WTC11 (cell line): ENCODE data around the gene SH3D19. TPM values are rescaled to one million over a fixed set of nuclear protein-coding genes. Genes with fewer than 3 reads are reported as not detected.

ENCODE experiments used
- ATAC-seq: fragments of 200-7000 bp; cut with Tn5 transposase; 2 replicates; pipeline ENCODE4 v1.10.0; 2021; ENCODE audit warnings: mild to moderate bottlenecking, moderate library complexity
- CTCF ChIA-PET: fragments of 300-600 bp; sonication (Branson Sonifier 250); formaldehyde crosslinking; loops from one replicate; lab custom pipeline; 2021; ENCODE audit warnings: antibody characterized with exemption; lab: Charles Lee
- POLR2A ChIA-PET: fragments of 350-600 bp; sonication (Branson Sonifier 250); formaldehyde crosslinking; loops from one replicate; lab custom pipeline; 2021; ENCODE audit warnings: antibody characterized with exemption; lab: Charles Lee
- DNase-seq: peaks from one replicate; pipeline ENCODE4 v3.0.0; 2021; ENCODE audit warnings: low spot score
- H3K27ac Mint-ChIP-seq: 2 replicates; pipeline ENCODE4 v1.8.0; 2021; ENCODE audit warnings: mixed read lengths
- H3K27me3 Mint-ChIP-seq: 2 replicates; pipeline ENCODE4 v1.8.0; 2021; ENCODE audit warnings: low read depth, mild to moderate bottlenecking, moderate library complexity, mixed read lengths
- H3K36me3 Mint-ChIP-seq: 2 replicates; pipeline ENCODE4 v1.8.0; 2021; ENCODE audit warnings: mixed read lengths
- H3K4me1 Mint-ChIP-seq: 2 replicates; pipeline ENCODE4 v1.8.0; 2022; ENCODE audit warnings: mixed read lengths
- H3K4me3 Mint-ChIP-seq: 2 replicates; pipeline ENCODE4 v1.8.0; 2021; ENCODE audit warnings: mild to moderate bottlenecking, moderate library complexity, mixed read lengths
- H3K9me3 Mint-ChIP-seq: 2 replicates; pipeline ENCODE4 v1.8.0; 2021; ENCODE audit warnings: mixed read lengths
- ARID4B ChIP-seq: sonication (generic); formaldehyde crosslinking; IDR thresholded peaks from 2 replicates; pipeline ENCODE4 v1.8.0; 2023; ENCODE audit warnings: missing genetic modification reagents, mild to moderate bottlenecking, borderline replicate concordance
- CREB1 ChIP-seq: sonication (generic); formaldehyde crosslinking; IDR thresholded peaks from 2 replicates; pipeline ENCODE4 v1.8.0; 2023; ENCODE audit warnings: mild to moderate bottlenecking, missing genetic modification reagents
- E2F4 ChIP-seq: sonication (generic); formaldehyde crosslinking; IDR thresholded peaks from 2 replicates; pipeline ENCODE4 v1.8.1; 2022; ENCODE audit warnings: low read depth, mild to moderate bottlenecking, moderate library complexity, missing genetic modification reagents, borderline replicate concordance
- GTF2I ChIP-seq: fragments of 250-450 bp; sonication (Bioruptor Pico); conservative IDR thresholded peaks from 2 replicates; pipeline ENCODE4 v1.4.0; 2021; ENCODE audit warnings: mild to moderate bottlenecking
- JUN ChIP-seq: sonication (generic); formaldehyde crosslinking; IDR thresholded peaks from 2 replicates; pipeline ENCODE4 v1.8.0; 2023; ENCODE audit warnings: mild to moderate bottlenecking, missing genetic modification reagents
- MYBL2 ChIP-seq: sonication (generic); formaldehyde crosslinking; IDR thresholded peaks from 2 replicates; pipeline ENCODE4 v1.8.1; 2023; ENCODE audit warnings: mild to moderate bottlenecking, moderate library complexity, missing genetic modification reagents
- NR1H2 ChIP-seq: sonication (generic); formaldehyde crosslinking; IDR thresholded peaks from 2 replicates; pipeline ENCODE4 v1.9.0; 2021; ENCODE audit warnings: mild to moderate bottlenecking, moderate library complexity, missing genetic modification reagents
- TEAD1 ChIP-seq: sonication (generic); formaldehyde crosslinking; IDR thresholded peaks from 2 replicates; pipeline ENCODE4 v1.8.0; 2022; ENCODE audit warnings: mild to moderate bottlenecking, missing genetic modification reagents
- ZNF121 ChIP-seq: sonication (generic); formaldehyde crosslinking; IDR thresholded peaks from 2 replicates; pipeline ENCODE4 v1.8.0; 2023; ENCODE audit warnings: missing genetic modification reagents
- ZNF263 ChIP-seq: sonication (generic); formaldehyde crosslinking; IDR thresholded peaks from 2 replicates; pipeline ENCODE4 v1.8.1; 2022; ENCODE audit warnings: low read depth, mild to moderate bottlenecking, moderate library complexity, missing genetic modification reagents
- ZNF423 ChIP-seq: fragments of 250-450 bp; sonication (Bioruptor Pico); IDR thresholded peaks from 2 replicates; pipeline ENCODE4 v2.1.2; 2022; ENCODE audit warnings: mild to moderate bottlenecking, moderate library complexity
- ZNF425 ChIP-seq: fragments of 250-450 bp; sonication (Bioruptor Pico); conservative IDR thresholded peaks from 2 replicates; pipeline ENCODE4 v1.9.0; 2021; ENCODE audit warnings: mild to moderate bottlenecking
- ZNF532 ChIP-seq: fragments of 250-450 bp; sonication (Bioruptor Pico); IDR thresholded peaks from 2 replicates; pipeline ENCODE4 v1.9.0; 2021; ENCODE audit warnings: mild to moderate bottlenecking, borderline replicate concordance
- ZSCAN18 ChIP-seq: fragments of 250-450 bp; sonication (Bioruptor Pico); IDR thresholded peaks from 2 replicates; pipeline ENCODE4 v2.1.2; 2022; ENCODE audit warnings: mild to moderate bottlenecking, moderate library complexity
- total RNA-seq: library from RNA; stranded (reverse); gene quantifications from 3 replicates; pipeline ENCODE4 v1.2.3, GENCODE V29; 2021

SH3D19 gene
- total RNA-seq, 1 experiment from 2014 or later = 41.6 TPM

GRCh38 chr4:151114338-151114737, 211.1 kb downstream of the SH3D19 start (continued):
- TF ChIP-seq ZSCAN18 (CRISPR knock-in tag) (no peak), CREB1 (CRISPR knock-in tag) (no peak), MYBL2 (CRISPR knock-in tag) (no peak), ARID4B (CRISPR knock-in tag) (no peak)

GRCh38 chr4:151110236-151110635, 215.2 kb downstream of the SH3D19 start:
- POLR2A ChIA-PET = interaction anchor here (0.7 kb wide), 1 partner anchor 331 kb away, joined by 5 read pairs; no protein-coding TSS in a partner anchor

More at GRCh38 chr4:151110236-151110635, 215.2 kb downstream of the SH3D19 start:
- no peak overlapping the region for H3K27ac Mint-ChIP-seq
- no peaks in the 10 kb centered on the region for H3K4me1 Mint-ChIP-seq
- peaks cover 31% of the 10 kb centered on the region for H3K36me3 Mint-ChIP-seq
- no peaks in the 10 kb centered on the region for H3K27me3 Mint-ChIP-seq
- DNase-seq (no peak), ATAC-seq (no peak)
- H3K4me3 Mint-ChIP-seq = no peak overlapping the region
- TF ChIP-seq GTF2I (CRISPR knock-in tag) (peak; percentile 14; the same call in 1 of the 2 replicates), NR1H2 (CRISPR knock-in tag) (no peak), TEAD1 (CRISPR knock-in tag) (no peak), ZNF121 (CRISPR knock-in tag) (peak; percentile 90), ZNF423 (no peak), ZNF425 (CRISPR knock-in tag) (no peak), ZNF263 (no peak), JUN (CRISPR knock-in tag) (no peak), E2F4 (no peak), ZNF532 (peak; percentile 12; the same call in 1 of the 2 replicates)
- H3K9me3 Mint-ChIP-seq = no peaks in the 10 kb centered on the region
- CTCF ChIA-PET = no interaction called here
